DMS79 (cell line): Measurements from ENCODE around the gene CLN6.
"Not testable (repeated sequence)": the region's sequence is repeated elsewhere in the genome, so short reads cannot be mapped to it uniquely, and the experiment has no call there.

ENCODE experiments used
- DNase-seq: peaks from one replicate; lab custom pipeline; 2025; lab: John Stamatoyannopoulos, UW

CLN6 gene

DNA sequence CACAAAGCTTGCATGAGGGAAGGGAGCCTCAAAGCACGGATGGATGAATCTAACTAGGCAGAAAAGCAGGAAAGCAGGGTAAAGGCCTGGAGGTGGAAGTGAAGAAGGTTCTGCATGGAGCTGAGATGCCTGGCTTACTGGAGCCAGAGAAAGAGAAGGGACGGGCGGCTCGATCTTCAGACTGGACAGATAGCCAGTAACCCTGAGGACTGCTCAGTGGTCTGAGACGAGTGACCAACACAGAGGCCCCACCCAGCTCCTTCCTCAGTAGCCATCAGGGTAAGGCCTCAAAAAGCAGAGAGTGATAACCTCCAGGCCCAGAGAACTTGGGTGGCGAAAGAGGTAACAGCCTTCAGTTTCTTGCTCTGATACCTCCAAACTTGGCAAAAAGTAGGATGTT, 6.4 kb downstream of the CLN6 start:
- DNase-seq = no peak

DNA sequence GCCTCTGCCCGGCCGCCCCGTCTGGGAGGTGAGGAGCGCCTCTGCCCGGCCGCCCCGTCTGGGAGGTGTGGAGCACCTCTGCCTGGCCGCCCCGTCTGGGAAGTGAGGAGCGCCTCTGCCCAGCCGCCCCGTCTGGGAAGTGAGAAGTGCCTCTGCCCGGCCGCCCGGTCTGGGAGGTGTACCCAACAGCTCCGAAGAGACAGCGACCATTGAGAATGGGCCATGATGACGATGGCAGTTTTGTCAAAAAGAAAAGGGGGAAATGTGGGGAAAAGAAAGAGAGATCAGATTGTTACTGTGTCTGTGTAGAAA, 7.1 kb downstream of the CLN6 start:
- not testable (repeated sequence) for DNase-seq

DNA sequence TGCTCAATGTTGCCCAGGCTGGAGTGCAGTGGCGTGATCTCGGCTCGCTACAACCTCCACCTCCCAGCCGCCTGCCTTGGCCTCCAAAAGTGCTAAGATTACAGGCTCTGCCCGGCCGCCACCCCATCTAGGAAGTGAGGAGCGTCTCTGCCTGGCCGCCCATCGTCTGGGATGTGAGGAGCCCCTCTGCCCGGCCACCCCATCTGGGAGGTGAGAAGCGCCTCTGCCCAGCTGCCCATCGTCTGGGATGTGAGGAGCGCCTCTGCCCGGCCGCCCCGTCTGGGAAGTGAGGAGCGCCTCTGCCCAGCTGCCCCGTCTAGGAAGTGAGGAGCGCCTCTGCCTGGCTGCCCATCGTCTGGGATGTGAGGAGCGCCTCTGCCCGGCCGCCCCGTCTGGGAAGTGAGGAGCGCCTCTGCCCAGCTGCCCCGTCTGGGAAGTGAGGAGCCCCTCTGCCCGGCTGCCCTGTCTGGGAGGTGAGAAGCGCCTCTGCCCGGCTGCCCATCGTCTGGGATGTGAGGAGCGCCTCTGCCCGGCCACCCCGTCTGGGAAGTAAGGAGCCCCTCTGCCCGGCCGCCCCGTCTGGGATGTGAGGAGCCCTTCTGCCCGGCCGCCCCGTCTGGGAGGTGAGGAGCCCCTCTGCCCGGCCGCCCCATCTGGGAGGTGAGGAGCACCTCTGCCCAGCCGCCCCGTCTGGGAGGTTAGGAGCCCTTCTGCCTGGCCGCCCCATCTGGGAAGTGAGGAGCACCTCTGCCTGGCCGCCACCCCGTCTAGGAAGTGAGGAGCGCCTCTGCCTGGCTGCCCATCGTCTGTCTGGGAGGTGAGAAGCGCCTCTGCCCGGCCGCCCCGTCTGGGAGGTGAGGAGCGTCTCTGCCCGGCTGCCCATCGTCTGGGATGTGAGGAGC, 7.7 kb downstream of the CLN6 start:
- not testable (repeated sequence) for DNase-seq

DNA sequence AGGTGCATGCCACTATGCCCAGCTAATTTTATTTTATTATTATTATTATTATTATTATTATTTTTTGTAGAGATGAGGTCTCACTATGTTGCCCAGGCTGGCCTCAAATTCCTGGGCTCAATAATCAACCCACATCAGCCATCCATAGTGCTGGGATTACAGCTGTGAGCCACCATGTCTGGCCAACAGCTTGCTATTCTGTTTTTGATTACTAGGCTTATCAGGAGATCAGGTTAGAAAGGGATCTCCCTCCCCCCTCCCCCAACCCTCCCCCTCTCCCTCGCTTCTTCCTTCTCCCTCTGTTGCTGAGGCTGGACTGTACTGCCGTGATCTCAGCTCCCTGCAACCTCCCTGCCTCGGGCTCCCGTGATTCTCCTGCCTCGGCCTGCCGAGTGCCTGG, 8.6 kb downstream of the CLN6 start:
- DNase-seq = no peak

DNA sequence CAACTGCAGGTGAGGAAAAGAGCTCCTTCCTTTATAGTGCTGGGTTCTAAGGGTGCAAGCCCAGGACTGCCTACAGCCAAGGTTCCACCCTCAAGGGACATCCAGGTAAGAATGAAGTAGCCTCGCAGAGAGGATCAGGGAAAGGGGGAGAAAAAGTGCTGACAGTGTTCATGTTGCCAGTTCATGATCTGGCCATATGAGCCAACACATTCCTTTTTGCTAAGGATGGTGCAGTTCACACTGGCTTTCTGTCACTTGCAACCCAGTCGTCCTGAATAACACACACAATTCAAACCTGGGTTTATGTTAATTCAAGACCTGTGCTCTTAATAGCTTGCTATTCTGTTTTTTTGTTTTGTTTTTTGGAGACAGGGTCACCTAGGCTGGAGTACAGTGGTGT, 9.0 kb downstream of the CLN6 start:
- DNase-seq = no peak

DNA sequence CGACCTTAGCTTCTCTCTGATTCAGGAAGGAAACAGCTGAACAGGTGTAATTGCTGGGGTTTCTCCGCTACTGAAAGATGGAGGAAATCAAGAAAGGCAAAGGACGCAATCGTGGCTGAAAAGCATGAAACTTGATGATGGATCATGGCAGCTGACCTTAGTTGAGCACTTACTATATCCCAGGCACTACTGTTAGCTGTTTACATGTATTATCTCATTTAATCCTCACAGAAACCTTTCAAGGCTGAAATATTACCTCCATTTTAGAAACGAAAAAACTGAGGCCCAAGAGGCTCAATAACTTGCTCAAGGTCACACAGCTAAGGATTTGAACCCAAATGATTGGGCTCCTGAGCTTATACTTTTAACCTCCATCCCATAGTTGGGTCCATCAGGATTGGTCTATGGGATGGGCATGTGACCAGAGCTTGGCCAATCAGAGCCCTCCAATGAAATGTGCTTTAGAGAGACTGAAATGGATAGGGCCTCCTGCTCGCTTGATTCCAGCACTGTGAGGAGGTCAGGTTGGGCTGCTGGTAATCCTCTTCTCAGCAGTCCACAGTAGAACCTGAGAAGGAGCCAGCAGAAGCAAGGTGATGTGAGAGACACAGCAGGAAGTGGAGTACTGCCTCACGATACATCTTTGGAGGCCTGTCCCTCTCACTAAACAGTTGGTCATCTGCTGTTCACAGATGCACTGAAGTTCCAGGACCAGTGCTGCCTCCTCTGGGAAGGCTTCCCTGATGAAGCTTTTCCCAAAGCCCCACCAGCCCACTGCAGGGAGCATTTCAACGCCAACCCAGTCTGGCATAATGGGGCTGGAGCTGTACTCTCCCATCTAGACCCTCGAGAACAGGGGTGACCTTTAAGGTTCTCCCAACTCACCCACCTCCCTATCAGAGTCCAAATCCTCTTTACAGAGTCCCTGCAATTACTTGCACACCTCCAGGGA, 10.4 kb downstream of the CLN6 start:
- DNase-seq = no peak

DNA sequence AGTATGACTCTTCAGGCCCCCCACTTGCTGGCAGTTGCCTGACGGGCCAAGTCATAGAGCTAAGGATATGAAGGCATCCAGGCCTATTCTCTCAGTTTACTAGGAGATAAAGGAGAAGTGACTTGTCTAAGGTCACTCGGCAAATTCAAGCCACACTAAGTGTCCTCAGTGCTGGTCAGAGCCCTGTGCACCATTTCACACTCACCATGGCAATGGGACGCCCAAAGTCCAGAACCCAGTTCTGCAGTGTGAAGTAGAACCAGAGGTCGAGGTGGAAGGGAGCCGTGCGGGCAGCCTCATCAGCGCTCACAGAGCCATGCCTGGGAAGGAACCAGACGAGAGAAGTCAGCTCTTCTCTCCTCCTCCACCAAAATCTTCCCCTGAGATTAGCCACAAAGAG, 11.2 kb downstream of the CLN6 start:
- no peak for DNase-seq

DNA sequence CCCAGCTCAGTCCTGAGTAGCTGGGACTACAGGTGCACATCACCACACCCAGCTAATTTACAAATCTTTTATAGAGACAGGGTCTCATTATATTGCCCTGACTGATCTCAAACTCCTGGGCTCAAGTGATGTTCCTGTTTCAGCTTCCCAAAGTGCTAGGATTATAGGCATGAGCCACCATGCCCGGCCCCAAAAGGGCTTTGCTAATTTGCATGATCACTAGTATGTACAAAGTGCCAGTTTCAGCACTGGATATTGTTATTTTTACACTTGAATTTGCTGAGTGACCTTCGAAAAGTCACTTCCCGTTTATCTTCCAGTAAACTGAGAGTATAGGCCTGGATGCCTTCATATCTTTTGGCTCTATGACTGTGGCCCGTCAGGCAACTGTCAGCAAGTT, 12.2 kb downstream of the CLN6 start:
- no peak for DNase-seq

DNA sequence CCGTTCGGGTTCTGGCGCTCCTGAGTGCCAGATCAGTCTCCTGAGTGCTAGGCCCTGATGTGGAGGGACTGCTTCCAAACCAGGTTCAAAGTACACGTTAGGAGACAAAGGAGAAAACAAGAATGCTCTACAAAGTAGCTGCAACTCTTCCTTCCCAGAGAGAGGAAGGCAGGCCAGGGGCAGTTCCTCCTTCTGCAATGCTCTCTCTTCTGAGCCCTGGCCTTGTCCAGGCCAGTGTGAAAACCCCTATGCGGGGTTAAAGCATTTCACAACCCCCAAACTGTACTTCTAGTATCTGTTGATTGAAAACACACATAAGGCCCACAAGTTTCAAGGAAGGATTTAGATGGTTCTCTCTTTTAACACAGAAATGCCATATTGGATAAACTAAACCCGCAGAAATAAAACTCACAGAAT, 14.7 kb downstream of the CLN6 start:
- no peak for DNase-seq

DNA sequence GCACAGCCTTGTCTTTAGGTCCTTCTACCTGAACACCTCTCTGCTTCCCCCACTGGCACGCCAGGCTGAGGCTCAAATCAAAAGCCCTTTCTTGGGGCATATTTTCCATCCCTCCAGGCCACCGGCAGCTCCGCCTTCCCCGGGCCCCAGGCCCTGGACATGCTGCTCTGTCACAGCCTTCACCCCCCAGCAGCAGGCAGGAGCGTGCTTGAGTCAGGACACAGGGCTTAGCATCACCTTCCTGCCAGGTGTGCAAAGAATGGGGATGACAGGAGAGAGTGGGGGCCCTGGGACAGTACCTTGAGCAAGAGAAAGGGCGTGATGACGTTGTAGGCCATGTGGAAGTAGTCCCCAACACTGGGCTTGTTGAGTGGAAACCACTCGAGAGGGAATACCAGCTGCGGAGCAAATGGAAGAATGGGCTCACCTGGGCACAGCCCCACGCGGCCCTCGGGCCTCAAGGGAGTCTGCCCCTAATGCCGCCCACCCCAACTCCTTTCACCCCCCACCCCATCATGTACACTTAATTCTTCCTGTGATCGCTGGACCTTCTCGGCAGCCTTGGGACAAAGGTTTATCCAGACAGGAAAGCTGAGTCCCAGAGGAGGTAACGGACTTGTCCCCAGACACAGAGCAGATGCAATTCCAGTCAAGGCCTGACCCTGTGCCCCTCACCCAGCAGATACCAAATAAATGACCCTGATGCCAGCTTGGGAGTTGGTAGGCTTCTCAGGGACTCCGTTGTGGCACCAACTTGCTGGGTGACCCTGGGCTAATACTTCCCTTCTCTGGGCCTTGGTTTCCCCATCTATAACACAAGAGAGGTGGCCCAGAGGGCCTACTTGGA, 15.3 kb downstream of the CLN6 start:
- DNase-seq = no peak

DNA sequence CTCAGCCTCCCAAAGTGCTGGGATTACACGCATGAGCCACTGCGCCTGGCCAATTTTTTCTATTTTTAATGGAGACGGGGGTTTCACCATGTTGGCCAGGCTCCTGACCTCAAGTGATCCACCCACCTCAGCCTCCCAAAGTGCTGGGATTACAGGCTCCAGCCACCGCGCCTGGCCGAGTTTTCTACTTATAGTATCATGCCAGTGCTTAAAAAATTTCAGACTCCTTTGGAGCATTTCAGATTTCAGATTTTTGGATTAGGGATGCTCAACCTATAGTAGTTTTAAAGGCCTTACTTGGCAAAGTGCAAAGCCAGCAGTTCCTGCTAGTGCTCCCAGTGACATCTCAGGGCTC, 16.1 kb downstream of the CLN6 start:
- not testable (repeated sequence) for DNase-seq

DNA sequence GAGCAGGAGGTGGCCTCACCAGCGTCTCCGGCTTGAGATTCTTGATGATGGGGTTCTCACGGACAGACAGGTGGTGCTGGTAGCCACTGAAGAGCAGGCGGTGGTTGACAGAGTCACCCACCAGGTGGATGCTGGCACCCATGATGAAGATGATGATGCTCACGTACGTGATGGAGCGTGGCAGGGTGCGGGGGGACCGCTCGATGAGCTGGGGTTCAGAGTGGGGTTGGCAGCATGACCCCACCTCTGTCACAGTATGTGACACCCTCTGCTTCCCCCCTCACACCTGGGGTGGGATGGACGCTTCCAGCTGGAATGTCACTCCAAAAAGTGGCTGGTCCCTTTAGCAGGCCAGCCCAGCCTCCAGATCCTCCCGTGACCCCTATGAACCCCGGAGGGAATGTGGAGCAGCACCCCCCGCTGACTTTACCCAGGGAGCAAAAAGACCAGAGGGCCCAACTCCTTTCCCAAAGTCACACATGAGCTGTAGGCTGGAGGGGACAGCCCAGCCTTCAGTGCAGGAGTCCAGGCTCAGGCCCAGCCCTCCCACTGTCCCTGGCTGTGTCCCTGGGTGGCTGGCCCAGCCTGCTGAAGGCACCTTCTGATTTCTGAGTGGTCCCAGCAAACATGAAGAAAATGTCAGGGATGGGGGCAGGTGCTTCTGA, 17.7 kb downstream of the CLN6 start:
- no peak for DNase-seq

DNA sequence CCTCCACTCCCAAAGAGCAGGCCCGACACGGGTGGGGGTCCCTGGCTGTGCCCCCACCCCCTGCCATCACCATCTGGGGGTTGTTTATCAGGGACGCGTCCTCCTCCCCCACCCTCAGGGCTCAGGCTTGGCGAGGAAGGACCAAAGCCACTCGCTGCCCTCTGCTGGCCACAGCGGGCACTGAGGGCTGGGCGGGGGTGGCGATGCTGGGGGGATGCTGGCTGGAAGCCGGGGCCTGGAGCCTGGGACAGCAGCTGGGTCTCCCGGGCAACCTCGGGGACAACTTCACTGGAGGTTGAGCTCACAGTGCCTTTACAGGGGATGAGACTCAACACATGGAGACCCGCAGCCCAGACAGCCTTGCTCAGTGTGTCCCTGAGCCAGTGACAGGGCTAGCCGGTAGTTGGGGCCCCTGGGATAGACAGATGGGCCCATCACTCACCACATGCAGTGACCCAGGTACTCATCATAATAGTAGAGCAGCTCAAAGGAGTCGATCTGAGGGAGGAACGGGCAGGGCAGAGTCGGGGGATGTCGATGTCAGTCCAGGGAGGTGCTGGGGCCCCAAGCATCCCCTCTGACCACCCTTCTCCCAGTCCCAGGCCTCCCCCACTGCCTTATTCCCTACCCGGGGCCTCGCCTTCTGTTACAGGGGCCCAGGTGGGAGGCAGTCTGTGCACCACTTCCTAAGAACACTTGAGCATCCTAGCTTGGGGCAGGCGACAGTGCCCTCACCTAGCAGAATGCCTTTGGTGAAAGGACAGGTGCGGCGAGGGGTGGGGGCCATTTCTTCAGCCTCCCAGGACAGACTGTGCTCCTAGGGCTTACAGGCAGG, 18.5 kb downstream of the CLN6 start:
- no peak for DNase-seq

DNA sequence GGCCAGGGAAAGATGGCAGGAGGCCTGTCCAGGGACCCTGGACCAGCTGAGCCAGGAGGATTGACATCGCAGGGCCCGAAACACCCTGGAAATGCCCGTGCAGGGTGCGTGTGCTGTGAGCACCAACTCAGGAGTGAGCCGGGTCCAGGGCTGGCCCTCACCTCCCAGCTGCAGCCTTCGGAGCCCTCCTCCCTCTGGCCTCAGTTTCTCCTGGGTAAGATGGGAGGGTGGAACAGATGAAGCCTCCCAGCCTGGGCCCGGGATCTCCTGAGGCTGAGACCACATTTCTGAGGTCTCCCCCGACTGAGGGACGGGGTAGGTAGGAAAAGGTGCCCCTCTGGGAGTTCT, 19.1 kb downstream of the CLN6 start:
- DNase-seq = no peak

DNA sequence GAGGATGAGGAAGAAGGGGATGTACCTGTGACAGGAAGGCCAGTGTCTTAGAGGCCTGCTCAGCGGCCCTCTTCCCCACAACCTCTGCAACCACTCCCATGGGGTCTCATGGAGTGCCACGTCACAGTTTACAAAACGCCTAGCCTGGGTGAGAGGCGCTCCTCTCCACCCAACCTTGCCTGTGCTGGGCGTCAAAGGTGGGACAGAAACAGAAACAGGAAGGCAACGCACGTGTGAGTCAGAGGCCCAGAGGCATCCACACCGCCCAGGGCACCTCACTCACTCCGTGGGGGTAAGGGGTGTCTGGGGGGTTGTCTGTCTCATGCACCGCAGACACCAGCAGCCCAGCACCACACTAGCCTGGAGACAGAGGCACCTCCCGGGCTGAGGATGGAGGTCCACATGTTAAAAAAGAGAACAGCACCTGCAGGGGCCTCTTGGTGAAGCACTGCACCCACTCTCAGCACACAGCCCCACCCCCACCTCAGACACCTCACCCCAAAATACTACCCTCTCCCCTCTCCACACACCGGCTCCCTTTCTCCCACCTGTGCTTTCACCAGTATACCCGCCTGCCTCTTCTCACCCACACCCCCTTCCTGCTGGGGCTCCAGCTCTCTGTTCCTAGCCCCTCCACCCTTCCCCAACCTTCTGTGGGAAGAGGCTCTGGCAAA, 19.7 kb downstream of the CLN6 start:
- no peak for DNase-seq

DNA sequence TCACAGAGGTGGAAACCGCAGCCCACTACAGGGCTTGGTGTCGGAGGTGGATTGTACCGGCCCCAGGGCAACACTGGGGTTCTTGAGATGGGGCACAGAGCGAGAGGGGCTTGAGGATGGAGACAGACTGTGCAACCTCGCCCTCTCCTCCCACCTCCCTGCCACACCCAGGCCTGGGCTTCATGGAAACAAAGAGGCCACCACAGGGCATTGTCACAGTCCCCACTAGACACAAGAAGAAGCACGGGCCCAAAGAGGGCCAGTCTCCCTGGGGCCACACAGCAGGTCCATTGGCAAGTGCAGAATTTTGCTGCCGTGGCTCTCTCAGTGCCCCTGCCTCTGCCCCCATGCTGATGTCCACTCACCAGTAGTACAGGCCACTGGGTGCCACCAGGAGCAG, 20.3 kb downstream of the CLN6 start:
- no peak for DNase-seq

DNA sequence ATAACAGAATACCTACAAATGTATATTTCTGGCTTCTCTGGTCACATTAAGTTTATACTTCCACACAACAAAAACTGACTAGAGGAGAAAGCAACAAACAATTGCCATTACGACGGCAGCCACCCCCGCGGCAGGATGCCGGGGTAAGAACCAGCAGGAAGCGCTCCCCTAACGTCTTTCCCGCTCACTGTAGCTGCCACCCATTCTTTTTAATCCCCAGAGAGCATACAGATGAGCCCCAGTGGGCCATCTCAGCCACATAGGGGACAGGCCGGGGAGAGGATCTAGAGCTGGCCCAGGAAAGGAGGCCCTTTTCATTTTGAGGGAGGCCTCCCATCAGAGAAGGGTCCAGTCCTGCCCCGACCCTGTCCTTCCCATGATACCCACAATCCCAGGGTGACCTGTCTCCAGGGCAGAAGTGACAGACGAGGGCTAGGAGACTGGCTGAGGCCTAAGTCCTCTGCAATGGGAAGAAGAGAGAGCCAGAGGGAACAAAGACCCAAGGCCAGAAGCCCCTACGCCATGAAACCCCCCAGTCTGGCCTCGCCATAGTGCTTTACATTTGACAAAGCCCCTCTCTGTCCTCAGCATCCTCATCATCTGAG, 20.8 kb downstream of the CLN6 start:
- DNase-seq = no peak

DNA sequence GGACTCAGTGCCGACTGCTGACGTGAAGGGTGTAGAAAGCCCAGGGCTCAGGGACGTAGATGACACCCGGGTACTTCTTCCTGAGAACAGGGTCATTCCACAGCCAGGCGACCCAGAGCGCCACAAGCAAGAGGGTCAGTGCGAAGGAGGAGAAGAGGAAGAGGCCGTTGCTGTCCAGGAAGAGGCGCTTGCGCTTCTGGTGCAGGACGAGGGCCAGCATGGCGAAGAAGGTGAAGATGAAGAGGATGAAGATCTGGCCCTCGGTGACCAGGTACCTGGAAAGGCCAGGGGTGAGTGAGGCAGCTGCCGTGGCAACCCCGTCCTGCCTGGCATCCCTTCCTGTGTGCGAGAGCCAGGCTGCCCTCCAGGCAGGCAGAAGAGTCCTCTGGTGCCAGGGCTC, 21.4 kb downstream of the CLN6 start:
- no peak for DNase-seq

DNA sequence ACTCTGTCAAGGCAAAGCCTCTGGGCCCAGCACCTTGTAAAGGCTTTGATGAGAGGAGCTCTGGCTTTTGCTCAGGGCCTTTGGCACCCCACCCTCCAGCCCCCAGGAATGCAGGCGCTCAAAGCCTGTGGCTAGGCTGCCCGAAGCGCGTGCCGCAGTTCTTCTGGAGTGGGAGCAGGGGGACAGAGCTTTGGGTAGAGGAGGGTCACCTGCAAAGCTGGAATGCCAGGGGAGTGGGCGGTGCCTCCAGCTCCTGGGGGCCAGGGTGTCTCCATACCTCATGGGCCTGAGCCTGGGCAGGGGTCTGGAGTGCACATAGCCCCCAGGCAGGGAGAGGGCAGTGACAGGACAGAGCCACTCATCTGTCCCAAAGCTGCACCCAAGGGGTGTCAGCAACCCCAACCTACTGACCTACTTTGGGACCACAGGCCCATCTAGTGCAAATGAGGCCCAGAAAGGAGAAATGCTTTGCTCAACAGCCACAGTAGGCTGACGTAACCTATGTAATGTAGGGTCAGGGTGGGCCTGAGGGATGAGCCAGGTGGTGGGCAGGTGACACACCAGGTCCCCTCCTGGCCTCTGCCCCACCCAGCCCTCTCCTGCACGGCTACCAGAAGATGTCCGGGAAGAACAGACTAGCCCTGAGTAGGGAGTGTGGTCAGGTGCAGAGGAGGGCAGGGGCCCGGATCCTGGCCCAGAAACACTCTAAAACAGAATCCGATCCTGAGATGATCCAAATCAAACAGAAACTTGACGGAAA, 22.2 kb downstream of the CLN6 start:
- DNase-seq = no peak
